H1 (cell line): ENCODE results near the gene RNFT2. TPM values are rescaled to one million over a fixed set of nuclear protein-coding genes. Genes with fewer than 3 reads are reported as not detected.

Experiments used
- ASH2L ChIP-seq: fragments of 200-600, 300-600 bp; sonication (generic); IDR thresholded peaks from one replicate; pipeline ENCODE4 v1.7.1; 2017; ENCODE audit warnings: low read length
- CTBP2 ChIP-seq: IDR thresholded peaks from 2 replicates; pipeline ENCODE4 v1.7.0; 2011; ENCODE audit warnings: borderline replicate concordance, mild to moderate bottlenecking, moderate library complexity, mixed read lengths, low read length; ENCODE audit not compliant: insufficient read depth, insufficient read length
- FOSL1 ChIP-seq: IDR thresholded peaks from 2 replicates; pipeline ENCODE4 v1.6.1; 2011; ENCODE audit warnings: mild to moderate bottlenecking, low read depth, low read length, moderate library complexity; ENCODE audit not compliant: insufficient read depth
- HDAC6 ChIP-seq: IDR thresholded peaks from one replicate; pipeline ENCODE4 v1.7.1; 2012; ENCODE audit warnings: low read depth, mild to moderate bottlenecking, inconsistent platforms, low read length, moderate library complexity
- POLR2A ChIP-seq, 2 experiments: IDR thresholded peaks; 1 replicate in 1 of 2; 2 replicates in 1 of 2; pipeline ENCODE4 v1.6.1; 2011; ENCODE audit warnings: low read depth in 2 of 2, low read length in 2 of 2, mild to moderate bottlenecking in 2 of 2; ENCODE audit errors: control extremely low read depth in 1 of 2
- RAD21 ChIP-seq, 2 experiments: IDR thresholded peaks in 1 of 2; conservative IDR thresholded peaks in 1 of 2; 2 replicates each; pipeline ENCODE4 v1.6.1; 2011; ENCODE audit warnings: low read depth in 2 of 2, low read length in 2 of 2, improper control_type of control experiment in 1 of 2, inconsistent platforms in 1 of 2, mild to moderate bottlenecking in 1 of 2, moderate library complexity in 1 of 2
- SUZ12 ChIP-seq: fragments of 200-600 bp; sonication (generic); IDR thresholded peaks from 2 replicates; pipeline ENCODE4 v1.6.1; 2012; ENCODE audit warnings: mild to moderate bottlenecking, inconsistent platforms, low read length, moderate library complexity, mixed read lengths
- TCF12 ChIP-seq: IDR thresholded peaks from 2 replicates; pipeline ENCODE4 v1.6.1; 2011; ENCODE audit warnings: low read depth, mild to moderate bottlenecking, low read length
- YY1 ChIP-seq: IDR thresholded peaks from 2 replicates; pipeline ENCODE4 v1.6.1; 2011; ENCODE audit warnings: low read depth, mild to moderate bottlenecking, low read length
- polyA plus RNA-seq, 7 experiments: library from polyadenylated mRNA; depleted of rRNA in 3 of 7; stranded (reverse) in 5 of 7; unstranded in 2 of 7; fragments of >200 nt in 5 of 7; fragments of 200-250 nt in 2 of 7; gene quantifications; 1 replicate in 5 of 7; 2 replicates in 1 of 7; 4 replicates in 1 of 7; pipeline versions ENCODE4 v1.2.1 to v1.2.3, GENCODE V29; 2011 to 2013; ENCODE audit warnings: missing spikeins in 2 of 7, mixed read lengths in 2 of 7
- total RNA-seq: library from RNA; stranded (reverse); fragmentation: NEBNext Ultra II Directional; extraction: Animal tissue kit (Norgen Biotek cat#: 25700); gene quantifications from 2 replicates; pipeline ENCODE4 v1.2.1, GENCODE V29; 2021
- TF ChIP-seq, protein P1 (sequence below): IDR thresholded peaks from 2 replicates; pipeline ENCODE4 v1.6.1; 2012; ENCODE audit warnings: inconsistent platforms

Gene RNFT2
- total and polyA plus RNA-seq, 2 of the 8 experiments (the other 6 are each of a cell fraction or from before 2014, with no cell fraction given): 14.2 to 33.1 TPM

DNA sequence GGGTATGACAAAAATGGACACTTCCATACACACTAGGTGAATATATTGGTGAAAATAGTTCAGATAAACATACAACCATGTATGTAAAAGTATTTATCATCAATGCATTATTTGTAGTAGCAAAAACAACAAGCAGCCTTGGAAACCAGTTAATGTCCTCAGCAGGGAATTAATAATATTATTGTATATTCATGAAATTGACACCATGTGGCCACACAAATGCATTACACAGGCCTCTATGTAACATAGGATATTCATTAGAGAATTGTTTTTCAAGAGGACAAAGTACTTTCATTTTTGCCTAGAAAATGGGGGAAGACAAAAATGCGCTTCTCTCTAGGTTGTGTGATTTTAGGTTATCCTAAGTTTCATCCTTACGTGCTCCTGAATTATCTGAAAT, 24.6 kb upstream of the RNFT2 start (continued):
- TF ChIP-seq TCF12 (no peak), FOSL1 (no peak), YY1 (no peak), ASH2L (no peak), CTBP2 (no peak), POLR2A (IDR thresholded peaks at IDR 0.05; ENCODE audit: control extremely low read depth in 1 of 2, low read depth in 2 of 2, low read length in 2 of 2) (no peak), HDAC6 (no peak), RAD21 (IDR thresholded peaks at IDR 0.05 in 1 of 2, conservative IDR thresholded peaks at IDR 0.05 in 1 of 2; ENCODE audit: low read depth in 2 of 2, low read length in 2 of 2) (no peak), SUZ12 (no peak)
- TF ChIP-seq, protein P1, sequence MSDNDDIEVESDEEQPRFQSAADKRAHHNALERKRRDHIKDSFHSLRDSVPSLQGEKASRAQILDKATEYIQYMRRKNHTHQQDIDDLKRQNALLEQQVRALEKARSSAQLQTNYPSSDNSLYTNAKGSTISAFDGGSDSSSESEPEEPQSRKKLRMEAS: no peak
